Measurements from ENCODE around the gene MAFG. TPM values are rescaled to one million over a fixed set of nuclear protein-coding genes. Genes with fewer than 3 reads are reported as not detected.
"Not testable (repeated sequence)": the region's sequence is repeated elsewhere in the genome, so short reads cannot be mapped to it uniquely, and the experiment has no call there.

The MAFG gene
- polyA plus RNA-seq, 3 donors: 10.4 to 12.3 (median 11.9) TPM

- DNase-seq (ENCODE audit: low read depth in 3 of 3, low spot score in 2 of 3): no peak
Measured at GRCh38 chr17:81924557-81925532, 2.7 kb downstream of the MAFG start.

DNA sequence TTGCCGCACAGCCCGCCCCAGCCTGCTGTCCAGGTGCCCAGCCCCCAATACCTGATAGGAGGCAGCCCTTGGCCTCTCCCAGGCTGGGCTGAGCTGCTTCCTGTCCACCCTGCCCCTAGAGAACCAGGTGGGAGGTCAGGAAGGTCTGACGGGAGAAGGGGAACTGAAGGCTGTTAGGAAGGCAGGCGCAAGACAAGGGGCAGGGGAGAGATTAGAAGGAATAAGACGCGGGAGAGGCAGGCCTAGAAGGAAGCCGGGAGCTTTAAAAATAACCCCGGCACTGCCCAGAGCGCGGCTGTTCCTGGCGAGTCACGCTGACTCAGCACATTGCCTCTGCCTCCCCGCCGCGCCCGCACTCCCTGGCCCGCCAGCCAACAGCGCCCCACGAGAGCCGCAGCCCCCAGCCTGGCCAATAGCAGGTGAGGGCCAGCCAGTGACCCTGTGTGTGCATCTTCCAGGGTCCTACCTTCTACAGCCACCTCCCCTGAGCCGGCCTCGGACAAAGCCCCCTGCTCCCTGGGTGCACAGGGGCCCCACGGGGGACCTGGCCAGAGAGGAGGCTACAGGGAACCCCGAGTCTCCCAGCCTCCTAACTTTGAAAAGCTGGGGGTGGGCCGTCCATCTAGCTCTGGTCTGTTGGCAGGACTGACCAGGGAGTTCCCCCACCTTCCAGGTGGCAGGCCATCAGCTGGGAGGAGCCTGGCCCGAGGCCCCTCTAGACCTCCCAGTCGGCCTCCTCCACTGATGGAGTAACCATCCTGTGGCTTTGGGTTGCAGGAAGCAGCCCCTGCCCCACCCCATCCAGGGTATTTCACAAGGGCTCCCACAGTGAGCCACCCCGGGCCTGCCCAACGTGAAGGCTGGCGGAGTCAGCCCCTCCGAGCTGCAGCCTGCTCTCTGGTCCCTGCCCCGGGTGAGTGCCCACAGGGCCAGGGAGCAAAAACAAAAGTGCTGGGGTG lies 4.0 kb downstream of the MAFG start:
- DNase-seq (ENCODE audit: low read depth in 3 of 3, low spot score in 2 of 3): no peak

GRCh38 chr17:81922566-81923301 lies 4.8 kb downstream of the MAFG start:
- DNase-seq (ENCODE audit: low read depth in 3 of 3, low spot score in 2 of 3): no peak

DNA sequence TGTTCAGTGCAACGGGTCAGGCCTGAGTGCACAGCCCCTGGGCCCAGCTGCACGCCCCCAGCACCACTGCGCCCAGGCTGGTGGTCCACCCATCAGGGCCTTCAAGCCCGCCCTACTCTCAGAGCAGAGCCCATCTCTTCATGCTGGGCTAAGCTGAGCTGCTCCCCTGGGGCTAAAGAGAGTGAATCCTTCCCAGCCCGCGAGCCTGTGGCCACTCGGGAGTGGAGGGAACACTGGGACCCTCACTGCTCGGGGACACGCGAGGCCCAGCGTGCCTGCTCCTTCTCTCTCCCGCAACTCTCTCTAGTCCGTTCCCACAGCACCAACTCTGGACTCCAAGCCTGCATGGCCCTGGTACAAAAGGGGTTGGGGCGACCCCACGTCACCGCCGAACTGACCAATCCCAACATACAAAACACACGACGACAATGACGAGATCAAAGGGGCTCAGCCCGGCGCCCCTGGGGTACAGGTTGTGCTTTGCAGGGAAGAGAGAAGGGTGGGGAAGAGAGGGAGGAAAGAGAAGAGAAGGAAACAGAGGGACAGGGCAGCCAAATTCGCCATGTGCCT lies 5.5 kb downstream of the MAFG start:
- DNase-seq (ENCODE audit: low read depth in 3 of 3, low spot score in 2 of 3): no peak

GRCh38 chr17:81921537-81921862 lies 6.0 kb downstream of the MAFG start:
- DNase-seq (ENCODE audit: low read depth in 3 of 3, low spot score in 2 of 3): no peak

DNA sequence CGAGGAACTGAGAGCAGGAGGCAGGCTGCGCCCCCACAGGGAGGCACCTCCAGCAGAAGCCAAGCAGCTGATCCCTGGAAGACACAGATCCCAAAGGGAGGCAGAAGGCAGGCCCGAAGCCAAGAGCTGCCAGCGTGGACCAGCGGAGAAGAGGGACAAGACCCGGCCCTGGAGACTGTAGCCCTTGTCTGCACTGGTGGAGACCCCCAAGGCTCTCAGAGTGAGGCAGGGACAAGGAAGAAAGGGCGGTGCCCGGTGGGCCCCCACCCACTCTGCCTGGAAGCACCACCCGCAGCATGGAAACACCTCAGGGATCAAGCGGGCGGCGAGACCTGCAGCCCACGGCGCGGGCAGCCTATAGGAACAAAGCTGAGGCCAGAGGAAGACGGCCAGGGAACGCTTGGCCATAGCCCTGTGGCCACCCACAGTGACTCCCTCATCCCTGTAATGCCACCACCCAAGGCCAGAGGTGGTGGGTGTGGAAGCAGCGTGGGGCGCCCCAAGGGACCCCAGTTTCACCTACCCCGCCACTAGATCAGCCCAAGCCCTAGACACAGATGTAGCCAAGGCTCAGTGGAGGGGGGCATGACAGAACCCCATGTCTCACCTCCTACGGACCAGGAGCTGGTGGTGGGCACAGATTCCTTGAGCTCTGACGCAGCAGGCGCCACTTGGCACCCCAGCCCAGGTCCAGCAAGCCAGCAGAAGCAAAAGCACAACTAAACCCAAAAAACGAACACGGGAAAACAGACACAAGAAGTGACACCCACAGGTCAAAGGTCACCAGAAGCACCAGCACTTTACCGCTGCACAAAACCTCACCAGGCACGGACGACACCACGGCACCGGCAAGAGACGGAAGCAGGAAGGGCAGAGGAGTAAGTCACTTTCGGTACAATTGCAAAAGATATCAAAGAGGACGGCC lies 6.7 kb downstream of the MAFG start:
- no peak for DNase-seq (ENCODE audit: low read depth in 3 of 3, low spot score in 2 of 3)

DNA sequence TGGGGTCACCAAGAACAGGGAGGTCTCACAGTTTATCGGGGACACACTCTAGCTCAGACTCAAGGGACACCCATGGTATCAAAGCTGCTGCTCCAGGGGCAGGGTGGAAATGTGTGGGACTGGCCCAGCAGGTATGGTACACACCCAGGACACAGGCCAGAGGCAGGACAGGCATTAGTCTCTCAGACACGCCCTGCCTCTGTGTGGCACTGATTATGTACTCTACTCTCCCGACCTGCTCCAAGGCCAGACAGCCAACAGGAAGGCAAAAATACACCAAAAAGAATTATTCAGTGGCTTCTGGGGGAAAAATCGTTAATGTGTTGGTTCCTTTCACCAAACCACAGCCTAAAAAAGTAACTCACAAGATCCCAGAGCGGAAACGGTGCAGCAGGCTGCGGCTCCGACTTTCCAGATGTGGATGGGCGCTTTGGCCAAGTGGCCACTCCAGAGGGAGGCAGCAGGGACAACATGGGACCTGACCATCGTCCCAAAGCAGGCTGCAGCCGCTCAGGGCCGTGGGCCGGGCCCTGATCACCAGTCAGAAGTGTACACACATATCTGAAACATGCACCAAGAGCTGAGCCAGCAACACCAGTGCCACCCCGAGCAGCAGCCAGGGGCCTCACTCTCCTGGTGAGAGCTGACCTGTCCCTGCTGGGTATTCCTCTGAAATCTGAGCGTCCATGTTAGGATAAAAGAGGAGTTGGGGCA lies 8.5 kb downstream of the MAFG start:
- DNase-seq (ENCODE audit: low read depth in 3 of 3, low spot score in 2 of 3): no peak

- DNase-seq (ENCODE audit: low read depth in 3 of 3, low spot score in 2 of 3): not testable (repeated sequence)
Measured at GRCh38 chr17:81918333-81918669, 9.2 kb downstream of the MAFG start.

GRCh38 chr17:81917565-81918332 lies 9.8 kb downstream of the MAFG start, which contains the start of gene SIRT7:
SIRT7 (minus strand) TSS chr17:81918176; CDS start chr17:81918131, 45 bp downstream.
- DNase-seq (ENCODE audit: low read depth in 3 of 3, low spot score in 2 of 3): no peak

DNA sequence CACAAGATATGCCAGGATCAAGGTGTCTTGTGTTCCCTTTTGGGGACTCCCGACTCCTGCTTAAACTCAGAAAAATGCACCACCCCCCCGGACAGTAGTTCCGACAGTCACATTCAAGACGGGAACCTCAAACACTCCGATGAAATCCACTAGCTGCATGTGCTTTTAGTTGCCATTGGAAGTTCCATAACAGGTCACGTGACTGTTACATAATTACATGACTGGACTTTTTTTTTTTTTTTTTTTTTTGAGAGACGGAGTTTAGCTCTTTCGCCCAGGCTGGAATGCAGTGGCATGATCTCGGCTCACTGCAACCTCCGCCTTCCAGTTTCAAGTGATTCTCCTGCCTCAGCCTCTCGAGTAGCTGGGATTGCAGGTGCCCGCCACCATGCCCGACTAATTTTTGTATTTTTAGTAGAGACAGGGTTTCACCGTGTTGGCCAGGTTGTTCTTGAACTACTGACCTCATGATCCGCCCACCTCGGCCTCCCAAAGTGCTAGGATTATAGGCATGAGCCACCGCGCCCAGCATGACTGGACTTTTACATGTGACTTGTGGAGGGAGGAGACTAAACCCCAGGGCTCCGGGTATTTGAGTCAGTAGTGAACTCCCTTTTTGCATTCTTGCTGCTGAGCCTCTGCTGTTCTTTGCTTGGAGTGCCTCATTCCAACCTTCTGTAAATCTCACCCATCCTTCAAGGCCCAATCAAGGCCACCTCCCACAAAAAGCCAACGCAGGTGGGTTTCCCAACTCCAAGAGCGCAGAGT lies 11.1 kb downstream of the MAFG start:
- no peak for DNase-seq (ENCODE audit: low read depth in 3 of 3, low spot score in 2 of 3)

GRCh38 chr17:81915331-81915730 lies 12.2 kb downstream of the MAFG start:
- no peak for DNase-seq (ENCODE audit: low read depth in 3 of 3, low spot score in 2 of 3)

GRCh38 chr17:81914103-81914850 lies 13.3 kb downstream of the MAFG start:
- no peak for DNase-seq (ENCODE audit: low read depth in 3 of 3, low spot score in 2 of 3)

GRCh38 chr17:81913394-81914102 lies 14.0 kb downstream of the MAFG start:
- no peak for DNase-seq (ENCODE audit: low read depth in 3 of 3, low spot score in 2 of 3)

- no peak for DNase-seq (ENCODE audit: low read depth in 3 of 3, low spot score in 2 of 3)
Measured at GRCh38 chr17:81912441-81913309, 14.9 kb downstream of the MAFG start.

- DNase-seq (ENCODE audit: low read depth in 3 of 3, low spot score in 2 of 3): no peak
Measured at GRCh38 chr17:81911969-81912368, 15.6 kb downstream of the MAFG start.

Measured in right renal cortex interstitium (tissue), 3 donors.